ENCODE data around the gene LRRC37B. TPM values are rescaled to one million over a fixed set of nuclear protein-coding genes. Genes with fewer than 3 reads are reported as not detected.
A peak's percentile ranks its signal among the peaks of the same experiment; 100 is the strongest.

LRRC37B gene
- total RNA-seq, 1 donor from 2014 or later: 23.4 TPM

DNA sequence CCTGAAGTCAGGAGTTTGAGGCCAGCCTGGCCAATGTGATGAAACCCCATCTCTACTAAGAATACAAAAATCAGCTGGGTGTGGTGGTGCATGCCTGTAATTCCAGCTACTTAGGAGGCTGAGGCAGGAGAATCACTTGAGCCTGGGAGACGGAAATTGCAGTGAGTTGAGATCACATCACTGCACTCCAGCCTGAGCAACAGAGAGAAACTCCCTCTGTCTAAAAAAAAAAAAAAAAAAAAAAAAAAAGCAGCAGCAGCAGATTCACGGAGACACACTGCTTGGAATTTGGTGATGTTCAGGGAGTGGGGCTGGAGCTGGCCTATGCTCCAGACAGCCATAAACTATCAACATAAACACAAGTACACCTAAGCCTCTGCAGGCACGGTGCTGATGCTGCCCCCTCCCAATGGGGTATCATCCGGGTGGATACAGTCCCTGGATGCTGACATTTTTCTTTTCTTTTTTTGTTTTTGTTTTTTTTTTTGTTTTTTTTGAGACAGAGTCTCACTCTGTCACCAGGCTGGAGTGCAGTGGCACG lies 95.5 kb downstream of the LRRC37B start:
- no peak overlapping the region for H3K4me3 Mint-ChIP-seq (ENCODE audit: unreplicated experiment)
- H3K9me3 Mint-ChIP-seq (ENCODE audit: unreplicated experiment): no peaks in the 10 kb centered on the region
- H3K4me1 Mint-ChIP-seq (ENCODE audit: low read depth, unreplicated experiment): no peaks in the 10 kb centered on the region
- peaks cover 3% of the 10 kb centered on the region for H3K27me3 Mint-ChIP-seq (ENCODE audit: unreplicated experiment)
- peak overlapping the region; percentile 22 for H3K27ac Mint-ChIP-seq (ENCODE audit: unreplicated experiment)
- H3K36me3 Mint-ChIP-seq (ENCODE audit: unreplicated experiment): no peaks in the 10 kb centered on the region
- TF ChIP-seq, protein P1, sequence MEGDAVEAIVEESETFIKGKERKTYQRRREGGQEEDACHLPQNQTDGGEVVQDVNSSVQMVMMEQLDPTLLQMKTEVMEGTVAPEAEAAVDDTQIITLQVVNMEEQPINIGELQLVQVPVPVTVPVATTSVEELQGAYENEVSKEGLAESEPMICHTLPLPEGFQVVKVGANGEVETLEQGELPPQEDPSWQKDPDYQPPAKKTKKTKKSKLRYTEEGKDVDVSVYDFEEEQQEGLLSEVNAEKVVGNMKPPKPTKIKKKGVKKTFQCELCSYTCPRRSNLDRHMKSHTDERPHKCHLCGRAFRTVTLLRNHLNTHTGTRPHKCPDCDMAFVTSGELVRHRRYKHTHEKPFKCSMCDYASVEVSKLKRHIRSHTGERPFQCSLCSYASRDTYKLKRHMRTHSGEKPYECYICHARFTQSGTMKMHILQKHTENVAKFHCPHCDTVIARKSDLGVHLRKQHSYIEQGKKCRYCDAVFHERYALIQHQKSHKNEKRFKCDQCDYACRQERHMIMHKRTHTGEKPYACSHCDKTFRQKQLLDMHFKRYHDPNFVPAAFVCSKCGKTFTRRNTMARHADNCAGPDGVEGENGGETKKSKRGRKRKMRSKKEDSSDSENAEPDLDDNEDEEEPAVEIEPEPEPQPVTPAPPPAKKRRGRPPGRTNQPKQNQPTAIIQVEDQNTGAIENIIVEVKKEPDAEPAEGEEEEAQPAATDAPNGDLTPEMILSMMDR (IDR thresholded peaks at IDR 0.05; ENCODE audit: partially characterized antibody, unreplicated experiment): no peak
- DNase-seq: no peak

Other genes starting within 250 kb of the LRRC37B start
- gene COPRS, start 148.1 kb upstream of the LRRC37B start, total RNA-seq (ENCODE audit: unreplicated experiment): 13.7 TPM
- 50.4 TPM for gene UTP6, start 105.7 kb upstream of the LRRC37B start, total RNA-seq (ENCODE audit: unreplicated experiment)
- gene SUZ12, start 70.4 kb upstream of the LRRC37B start, total RNA-seq (ENCODE audit: unreplicated experiment): 23.8 TPM
- 36.1 TPM for gene RHOT1, start 135.1 kb downstream of the LRRC37B start, total RNA-seq (ENCODE audit: unreplicated experiment)